HFF-Myc (cell line): Measurements from ENCODE around the gene PLA2G12B.
"Not testable (repeated sequence)": the region's sequence is repeated elsewhere in the genome, so short reads cannot be mapped to it uniquely, and the experiment has no call there.

Source experiments
- DNase-seq: peaks from one replicate; pipeline ENCODE4 v3.0.0-alpha.2; 2011; ENCODE audit warnings: low read depth; ENCODE audit errors: extremely low read depth
- H3K4me3 ChIP-seq: replicated peaks from 2 replicates; pipeline ENCODE4 v1.5.1; 2011; ENCODE audit warnings: low read depth, mild to moderate bottlenecking, control low read depth, low read length
- TF ChIP-seq, protein P1 (sequence below): IDR thresholded peaks from 2 replicates; pipeline ENCODE4 v1.5.1; 2012; ENCODE audit warnings: mild to moderate bottlenecking, low read depth, low read length, control low read depth; ENCODE audit errors: missing control alignments

Gene PLA2G12B

DNA sequence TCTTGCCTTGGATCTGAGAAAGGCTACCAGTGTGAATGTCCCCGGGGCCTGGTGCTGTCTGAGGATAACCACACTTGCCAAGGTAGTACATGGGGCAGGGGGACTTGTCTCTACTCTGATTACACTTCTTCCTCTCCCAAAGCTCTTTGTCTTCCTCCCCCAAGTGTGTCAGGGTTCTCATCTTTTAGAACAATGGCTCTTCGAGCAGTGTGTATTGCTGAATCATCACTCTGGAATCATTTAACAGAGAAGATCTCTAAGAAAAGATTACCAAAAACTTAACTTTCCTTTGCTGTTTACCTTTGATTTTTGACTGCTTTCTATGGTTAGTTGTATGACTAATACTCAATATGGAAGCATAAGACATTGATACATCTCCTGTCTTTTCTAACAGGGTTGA, 42.8 kb downstream of the PLA2G12B start:
- no peak overlapping the region for H3K4me3 ChIP-seq
- no peak for DNase-seq
- TF ChIP-seq, protein P1, sequence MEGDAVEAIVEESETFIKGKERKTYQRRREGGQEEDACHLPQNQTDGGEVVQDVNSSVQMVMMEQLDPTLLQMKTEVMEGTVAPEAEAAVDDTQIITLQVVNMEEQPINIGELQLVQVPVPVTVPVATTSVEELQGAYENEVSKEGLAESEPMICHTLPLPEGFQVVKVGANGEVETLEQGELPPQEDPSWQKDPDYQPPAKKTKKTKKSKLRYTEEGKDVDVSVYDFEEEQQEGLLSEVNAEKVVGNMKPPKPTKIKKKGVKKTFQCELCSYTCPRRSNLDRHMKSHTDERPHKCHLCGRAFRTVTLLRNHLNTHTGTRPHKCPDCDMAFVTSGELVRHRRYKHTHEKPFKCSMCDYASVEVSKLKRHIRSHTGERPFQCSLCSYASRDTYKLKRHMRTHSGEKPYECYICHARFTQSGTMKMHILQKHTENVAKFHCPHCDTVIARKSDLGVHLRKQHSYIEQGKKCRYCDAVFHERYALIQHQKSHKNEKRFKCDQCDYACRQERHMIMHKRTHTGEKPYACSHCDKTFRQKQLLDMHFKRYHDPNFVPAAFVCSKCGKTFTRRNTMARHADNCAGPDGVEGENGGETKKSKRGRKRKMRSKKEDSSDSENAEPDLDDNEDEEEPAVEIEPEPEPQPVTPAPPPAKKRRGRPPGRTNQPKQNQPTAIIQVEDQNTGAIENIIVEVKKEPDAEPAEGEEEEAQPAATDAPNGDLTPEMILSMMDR = no peak

DNA sequence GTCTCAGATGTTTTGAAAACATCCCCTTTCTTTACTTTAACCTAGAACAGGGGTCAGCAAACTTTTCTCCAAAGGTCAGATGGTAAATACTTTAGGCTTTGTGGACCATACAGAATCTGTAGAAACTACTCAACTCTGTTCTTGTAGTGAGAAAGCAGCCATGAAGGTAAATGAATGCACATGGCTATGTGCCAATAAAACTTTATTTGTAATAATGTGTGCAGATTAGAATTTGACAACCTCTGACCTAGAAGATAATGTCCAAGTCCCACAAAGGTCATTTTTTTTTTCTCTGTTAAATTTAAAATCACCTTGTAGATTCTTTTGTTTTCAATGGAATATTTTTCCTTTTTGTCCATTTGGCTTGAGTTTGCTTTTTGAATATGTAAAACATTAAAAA, 43.9 kb downstream of the PLA2G12B start:
- TF ChIP-seq, protein P1 = no peak
- DNase-seq = no peak
- H3K4me3 ChIP-seq = no peak overlapping the region

DNA sequence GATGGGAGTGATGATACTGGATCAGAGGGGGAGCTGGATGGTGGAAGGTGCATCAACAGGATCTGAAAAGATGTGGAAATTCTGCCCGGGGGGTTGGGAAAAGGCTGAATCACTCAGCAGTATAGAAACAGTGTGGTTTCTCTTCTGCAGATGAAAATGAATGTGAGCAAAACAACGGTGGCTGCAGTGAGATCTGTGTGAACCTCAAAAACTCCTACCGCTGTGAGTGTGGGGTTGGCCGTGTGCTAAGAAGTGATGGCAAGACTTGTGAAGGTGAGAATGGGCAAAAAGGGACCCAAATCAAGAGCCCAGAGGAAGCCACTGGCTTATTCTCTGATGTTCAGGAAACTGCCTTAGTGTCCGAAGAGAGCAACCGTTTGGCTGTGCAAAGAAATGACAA, 48.2 kb downstream of the PLA2G12B start:
- no peak overlapping the region for H3K4me3 ChIP-seq
- TF ChIP-seq, protein P1 = no peak
- DNase-seq = no peak

DNA sequence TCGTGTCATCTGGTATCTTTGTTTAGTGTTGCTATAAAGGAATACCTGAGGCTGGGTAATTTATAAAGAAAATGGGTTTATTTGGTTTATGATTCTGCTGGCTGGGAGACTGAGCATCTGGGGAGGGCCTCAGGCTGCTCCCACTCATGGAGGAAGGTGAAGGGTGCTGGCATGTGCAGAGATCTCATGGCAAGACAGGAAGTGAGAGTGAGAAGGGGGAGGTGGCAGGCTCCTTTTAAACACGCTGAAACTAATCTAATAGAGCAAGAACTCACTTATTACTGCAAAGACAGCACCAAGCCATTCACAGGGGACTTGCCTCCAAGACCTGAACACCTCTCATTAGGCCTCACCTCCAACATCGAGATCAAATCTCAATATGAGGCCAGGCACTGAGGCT, 49.8 kb downstream of the PLA2G12B start:
- H3K4me3 ChIP-seq = no peak overlapping the region
- TF ChIP-seq, protein P1 = no peak
- DNase-seq = no peak

DNA sequence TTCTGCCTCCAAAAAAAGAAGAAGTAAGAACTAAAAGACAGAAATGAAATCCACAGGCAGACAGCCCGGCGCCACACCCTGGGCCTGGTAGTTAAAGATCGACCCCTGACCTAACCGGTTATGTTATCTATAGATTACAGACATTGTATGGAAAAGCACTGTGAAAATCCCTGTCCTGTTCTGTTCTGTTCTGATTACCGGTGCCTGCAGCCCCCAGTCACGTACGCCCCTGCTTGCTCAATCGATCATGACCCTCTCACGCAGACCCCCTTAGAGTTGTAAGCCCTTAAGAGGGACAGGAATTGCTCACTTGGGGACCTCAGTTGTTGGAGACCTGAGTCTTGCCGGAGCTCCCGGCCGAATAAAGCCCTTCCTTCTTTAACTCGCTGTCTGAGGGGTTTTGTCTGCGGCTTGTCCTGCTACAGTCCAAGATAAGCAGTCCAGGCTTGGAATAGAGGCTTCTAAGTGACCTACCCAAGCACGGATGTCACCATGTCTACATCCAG, 50.6 kb downstream of the PLA2G12B start:
- H3K4me3 ChIP-seq, DNase-seq: not testable (repeated sequence)

DNA sequence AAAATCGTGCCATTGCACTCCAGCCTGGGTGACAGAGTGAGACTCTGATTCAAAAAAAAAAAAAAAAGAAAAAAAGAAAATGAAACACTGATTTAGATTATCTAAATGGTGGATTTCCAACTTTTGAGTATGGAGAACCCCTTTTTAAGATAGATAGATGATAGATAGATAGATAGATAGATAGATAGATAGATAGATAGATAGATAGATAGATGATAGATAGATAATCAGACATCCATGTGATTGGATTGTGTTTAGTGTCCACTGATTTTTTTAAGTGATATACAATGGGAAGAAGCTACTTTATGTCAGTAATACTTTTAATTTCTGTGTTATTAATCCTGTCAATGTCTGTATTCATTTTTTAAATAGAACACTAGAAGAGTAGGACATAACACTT, 55.1 kb downstream of the PLA2G12B start:
- no peak overlapping the region for H3K4me3 ChIP-seq
- no peak for DNase-seq
- TF ChIP-seq, protein P1 = no peak

DNA sequence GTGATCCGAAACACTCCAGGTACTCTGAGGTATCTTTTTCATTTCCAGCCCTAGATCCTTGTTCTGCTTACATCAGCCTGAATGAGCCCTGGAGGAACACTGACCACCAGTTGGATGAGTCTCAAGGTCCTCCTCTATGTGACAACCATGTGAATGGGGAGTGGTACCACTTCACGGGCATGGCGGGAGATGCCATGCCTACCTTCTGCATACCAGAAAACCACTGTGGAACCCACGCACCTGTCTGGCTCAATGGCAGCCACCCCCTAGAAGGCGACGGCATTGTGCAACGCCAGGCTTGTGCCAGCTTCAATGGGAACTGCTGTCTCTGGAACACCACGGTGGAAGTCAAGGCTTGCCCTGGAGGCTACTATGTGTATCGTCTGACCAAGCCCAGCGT, 56.0 kb downstream of the PLA2G12B start:
- DNase-seq = no peak
- TF ChIP-seq, protein P1 = no peak
- no peak overlapping the region for H3K4me3 ChIP-seq
